Stimulated activated CD4-positive, alpha-beta T cell treated with anti-CD3 and anti-CD28 coated beads, TNF-alpha, amount 100 ng/mL, for 48 hours (primary cell): Measurements from ENCODE around the gene RASL10B.
"Not testable (repeated sequence)": the region's sequence is repeated elsewhere in the genome, so short reads cannot be mapped to it uniquely, and the experiment has no call there.

Source experiments
- DNase-seq, 3 donors: peaks; one replicate each; pipeline ENCODE4 v3.0.0-alpha.2; 2020; ENCODE audit warnings: low read depth in 3 of 3

Gene RASL10B

GRCh38 chr17:35742496-35742895 is 11.1 kb downstream of the RASL10B start:
- DNase-seq = no peak

- no peak for DNase-seq
These were observed 11.5 kb downstream of the RASL10B start for GRCh38 chr17:35742896-35743477.

- no peak for DNase-seq
These were observed 12.3 kb downstream of the RASL10B start for GRCh38 chr17:35743626-35744328.

GRCh38 chr17:35744830-35745229 is 13.4 kb downstream of the RASL10B start:
- no peak for DNase-seq

- DNase-seq = no peak
These were observed 13.8 kb downstream of the RASL10B start for GRCh38 chr17:35745246-35745645.

- no peak for DNase-seq
These were observed 14.4 kb downstream of the RASL10B start for GRCh38 chr17:35745749-35746320.

GRCh38 chr17:35747540-35748017 is 16.1 kb downstream of the RASL10B start:
- peak; percentile 57 to 75 (median 59) for DNase-seq

GRCh38 chr17:35748341-35748841 is 17.0 kb downstream of the RASL10B start:
- no peak for DNase-seq

GRCh38 chr17:35748979-35749378 is 17.5 kb downstream of the RASL10B start:
- DNase-seq = no peak

GRCh38 chr17:35749560-35750412 is 18.3 kb downstream of the RASL10B start:
- no peak for DNase-seq

- DNase-seq = no peak
These were observed 19.3 kb downstream of the RASL10B start for GRCh38 chr17:35750526-35751395.

- DNase-seq = not testable (repeated sequence)
These were observed 20.1 kb downstream of the RASL10B start for GRCh38 chr17:35751541-35751940.

- DNase-seq = no peak
These were observed 21.0 kb downstream of the RASL10B start for GRCh38 chr17:35752471-35752870.

- no peak for DNase-seq
These were observed 21.7 kb downstream of the RASL10B start, which contains the start of gene GAS2L2 for GRCh38 chr17:35752945-35753764. GAS2L2 (minus strand) TSS chr17:35753239; CDS start chr17:35752850, 389 bp downstream.

- no peak for DNase-seq
These were observed 25.8 kb downstream of the RASL10B start for GRCh38 chr17:35757243-35757642.

- no peak for DNase-seq
These were observed 29.1 kb downstream of the RASL10B start, which contains the start of gene C17orf50 for GRCh38 chr17:35760587-35760986. C17orf50 (plus strand) TSS chr17:35760887; CDS start chr17:35760942, 55 bp downstream.

GRCh38 chr17:35761601-35762000 is 30.2 kb downstream of the RASL10B start:
- DNase-seq = no peak

GRCh38 chr17:35763767-35764122 is 32.3 kb downstream of the RASL10B start:
- no peak for DNase-seq

- DNase-seq = peak; percentile 78 to 87 (median 79)
These were observed 32.9 kb downstream of the RASL10B start for GRCh38 chr17:35764123-35764991.
